ENCODE measurements around the gene MYO1F.

The MYO1F gene

DNA sequence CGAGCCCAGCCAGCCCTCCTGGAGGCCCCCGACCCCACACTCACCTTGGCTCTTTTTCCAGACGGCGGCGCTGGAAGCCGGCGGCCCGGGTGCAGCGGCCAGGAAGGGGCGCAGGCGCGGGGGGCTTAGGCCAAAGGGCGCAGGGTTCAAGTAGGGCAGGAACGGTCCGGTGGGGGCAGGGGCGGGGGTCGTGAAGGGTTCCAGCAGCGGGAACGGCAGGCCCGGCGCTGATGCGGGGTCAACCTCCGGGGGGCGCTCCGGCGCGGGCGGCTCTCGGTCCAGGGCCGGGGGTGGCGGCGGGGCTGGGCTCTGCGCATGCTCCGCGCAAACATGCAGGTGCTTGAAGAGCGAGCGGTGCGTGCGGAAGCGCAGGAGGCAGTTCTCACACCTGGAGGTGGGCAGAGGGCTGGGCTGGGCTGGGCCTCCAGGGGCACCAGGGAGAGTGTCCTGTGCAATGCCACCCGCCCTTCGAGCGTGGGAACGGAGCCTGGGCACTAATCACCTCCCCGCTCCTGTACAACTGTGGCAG is 65.6 kb downstream of the MYO1F start:
- Histone ChIP-seq H3K36me3 (replicated peaks in 1 of 2; ENCODE audit: control insufficient read depth in 2 of 2, insufficient read depth in 2 of 2, low read length in 2 of 2) (peaks cover 5 to 23% of the 10 kb centered on the region in 2 donors), H3K14ac (ENCODE audit: low read length) (peak overlapping the region; percentile 38), H3K4me2 (ENCODE audit: insufficient read depth, low read length, poor library complexity, severe bottlenecking) (no peak overlapping the region), H3K4ac (ENCODE audit: low read length) (no peak overlapping the region), H3K27ac (replicated peaks; ENCODE audit: low read length) (no peak overlapping the region), H3K9ac (ENCODE audit: low read depth, low read length, poor library complexity) (no peak overlapping the region), H2BK12ac (ENCODE audit: low read length) (no peak overlapping the region), H3K9me3 (replicated peaks in 1 of 2; ENCODE audit: control insufficient read depth in 2 of 2, insufficient read depth in 1 of 2, low read depth in 1 of 2, low read length in 2 of 2) (no peaks in the 10 kb centered on the region), H4K8ac (ENCODE audit: low read depth, low read length) (no peak overlapping the region), H2AFZ (ENCODE audit: low read length) (no peak overlapping the region), H2AK5ac (ENCODE audit: low read depth, low read length) (peak overlapping the region; percentile 63), H2BK15ac (ENCODE audit: low read length) (no peak overlapping the region), H3K18ac (ENCODE audit: low read length) (peak overlapping the region; percentile 28), H3K27me3 (ENCODE audit: control insufficient read depth in 3 of 3, insufficient read depth in 3 of 3, low read depth in 1 of 3, low read length in 3 of 3) (peaks cover 0 to 3% (median 0%) of the 10 kb centered on the region in 3 experiments), H3K23ac (ENCODE audit: low read depth, low read length, poor library complexity) (no peak overlapping the region), H3K4me3 (ENCODE audit: low read length in 2 of 2) (no peak overlapping the region), H3K79me1 (ENCODE audit: low read depth, low read length) (peaks cover 10% of the 10 kb centered on the region), H3K4me1 (ENCODE audit: control insufficient read depth in 2 of 2, insufficient read depth in 1 of 2, low read depth in 1 of 2, low read length in 2 of 2) (peaks cover 4 to 8% of the 10 kb centered on the region in 2 donors), H4K91ac (ENCODE audit: low read depth, low read length, poor library complexity) (no peak overlapping the region), H2BK120ac (ENCODE audit: low read depth, low read length) (no peak overlapping the region), H2BK5ac (ENCODE audit: low read length) (peak overlapping the region; percentile 4)
- no peak for DNase-seq (ENCODE audit: low spot score)
- no CpG with 5 or more reads among the region's 45 CpGs for WGBS, 2 donors (ENCODE audit: extremely low coverage in 2 of 2, insufficient read length in 2 of 2, insufficient replicate concordance in 1 of 2)

GRCh38 chr19:8510589-8511115 is 66.6 kb downstream of the MYO1F start:
- Histone ChIP-seq H3K36me3 (replicated peaks in 1 of 2; ENCODE audit: control insufficient read depth in 2 of 2, insufficient read depth in 2 of 2, low read length in 2 of 2) (peaks cover 5 to 23% of the 10 kb centered on the region in 2 donors), H3K18ac (ENCODE audit: low read length) (no peak overlapping the region), H2BK5ac (ENCODE audit: low read length) (no peak overlapping the region), H3K79me1 (ENCODE audit: low read depth, low read length) (peaks cover 10% of the 10 kb centered on the region), H3K4ac (ENCODE audit: low read length) (no peak overlapping the region), H2AK5ac (ENCODE audit: low read depth, low read length) (no peak overlapping the region), H2AFZ (ENCODE audit: low read length) (no peak overlapping the region), H3K23ac (ENCODE audit: low read depth, low read length, poor library complexity) (no peak overlapping the region), H4K91ac (ENCODE audit: low read depth, low read length, poor library complexity) (no peak overlapping the region), H3K9me3 (replicated peaks in 1 of 2; ENCODE audit: control insufficient read depth in 2 of 2, insufficient read depth in 1 of 2, low read depth in 1 of 2, low read length in 2 of 2) (no peaks in the 10 kb centered on the region), H3K4me1 (ENCODE audit: control insufficient read depth in 2 of 2, insufficient read depth in 1 of 2, low read depth in 1 of 2, low read length in 2 of 2) (peaks cover 9 to 12% of the 10 kb centered on the region in 2 donors), H2BK12ac (ENCODE audit: low read length) (no peak overlapping the region), H3K9ac (ENCODE audit: low read depth, low read length, poor library complexity) (no peak overlapping the region), H3K27ac (replicated peaks; ENCODE audit: low read length) (no peak overlapping the region), H3K14ac (ENCODE audit: low read length) (no peak overlapping the region), H4K8ac (ENCODE audit: low read depth, low read length) (no peak overlapping the region), H3K27me3 (ENCODE audit: control insufficient read depth in 3 of 3, insufficient read depth in 3 of 3, low read depth in 1 of 3, low read length in 3 of 3) (peaks cover 0 to 3% (median 0%) of the 10 kb centered on the region in 3 experiments), H3K4me3 (ENCODE audit: low read length in 2 of 2) (no peak overlapping the region), H2BK15ac (ENCODE audit: low read length) (peak overlapping the region; percentile 58), H2BK120ac (ENCODE audit: low read depth, low read length) (no peak overlapping the region), H3K4me2 (ENCODE audit: insufficient read depth, low read length, poor library complexity, severe bottlenecking) (no peak overlapping the region)
- no CpG with 5 or more reads among the region's 52 CpGs for WGBS, 2 donors (ENCODE audit: extremely low coverage in 2 of 2, insufficient read length in 2 of 2, insufficient replicate concordance in 1 of 2)
- DNase-seq (ENCODE audit: low spot score), result no peak

GRCh38 chr19:8506402-8506957 is 70.8 kb downstream of the MYO1F start:
- Histone ChIP-seq H3K36me3 (replicated peaks in 1 of 2; ENCODE audit: control insufficient read depth in 2 of 2, insufficient read depth in 2 of 2, low read length in 2 of 2) (peaks cover 4 to 14% of the 10 kb centered on the region in 2 donors), H2BK12ac (ENCODE audit: low read length) (no peak overlapping the region), H3K18ac (ENCODE audit: low read length) (peak overlapping the region; percentile 82), H2AK5ac (ENCODE audit: low read depth, low read length) (peak overlapping the region; percentile 64), H3K79me1 (ENCODE audit: low read depth, low read length) (peaks cover 1% of the 10 kb centered on the region), H3K27ac (replicated peaks; ENCODE audit: low read length) (peak overlapping the region; percentile 19), H3K27me3 (ENCODE audit: control insufficient read depth in 3 of 3, insufficient read depth in 3 of 3, low read depth in 1 of 3, low read length in 3 of 3) (peaks cover 0 to 3% (median 0%) of the 10 kb centered on the region in 3 experiments), H3K4me2 (ENCODE audit: insufficient read depth, low read length, poor library complexity, severe bottlenecking) (peak overlapping the region; percentile 81), H3K4me1 (ENCODE audit: control insufficient read depth in 2 of 2, insufficient read depth in 1 of 2, low read depth in 1 of 2, low read length in 2 of 2) (peaks cover 7 to 9% of the 10 kb centered on the region in 2 donors), H2BK120ac (ENCODE audit: low read depth, low read length) (no peak overlapping the region), H3K4me3 (ENCODE audit: low read length in 2 of 2) (peak overlapping the region; percentile 45 to 69), H2AFZ (ENCODE audit: low read length) (peak overlapping the region; percentile 98), H2BK5ac (ENCODE audit: low read length) (peak overlapping the region; percentile 94), H3K4ac (ENCODE audit: low read length) (no peak overlapping the region), H2BK15ac (ENCODE audit: low read length) (peak overlapping the region; percentile 53), H3K23ac (ENCODE audit: low read depth, low read length, poor library complexity) (peak overlapping the region; percentile 90), H4K91ac (ENCODE audit: low read depth, low read length, poor library complexity) (no peak overlapping the region), H3K14ac (ENCODE audit: low read length) (no peak overlapping the region), H3K9ac (ENCODE audit: low read depth, low read length, poor library complexity) (peak overlapping the region; percentile 78), H4K8ac (ENCODE audit: low read depth, low read length) (no peak overlapping the region), H3K9me3 (replicated peaks in 1 of 2; ENCODE audit: control insufficient read depth in 2 of 2, insufficient read depth in 1 of 2, low read depth in 1 of 2, low read length in 2 of 2) (no peaks in the 10 kb centered on the region)
- no CpG with 5 or more reads among the region's 18 CpGs for WGBS, 2 donors (ENCODE audit: extremely low coverage in 2 of 2, insufficient read length in 2 of 2, insufficient replicate concordance in 1 of 2)
- DNase-seq (ENCODE audit: low spot score), result no peak

DNA sequence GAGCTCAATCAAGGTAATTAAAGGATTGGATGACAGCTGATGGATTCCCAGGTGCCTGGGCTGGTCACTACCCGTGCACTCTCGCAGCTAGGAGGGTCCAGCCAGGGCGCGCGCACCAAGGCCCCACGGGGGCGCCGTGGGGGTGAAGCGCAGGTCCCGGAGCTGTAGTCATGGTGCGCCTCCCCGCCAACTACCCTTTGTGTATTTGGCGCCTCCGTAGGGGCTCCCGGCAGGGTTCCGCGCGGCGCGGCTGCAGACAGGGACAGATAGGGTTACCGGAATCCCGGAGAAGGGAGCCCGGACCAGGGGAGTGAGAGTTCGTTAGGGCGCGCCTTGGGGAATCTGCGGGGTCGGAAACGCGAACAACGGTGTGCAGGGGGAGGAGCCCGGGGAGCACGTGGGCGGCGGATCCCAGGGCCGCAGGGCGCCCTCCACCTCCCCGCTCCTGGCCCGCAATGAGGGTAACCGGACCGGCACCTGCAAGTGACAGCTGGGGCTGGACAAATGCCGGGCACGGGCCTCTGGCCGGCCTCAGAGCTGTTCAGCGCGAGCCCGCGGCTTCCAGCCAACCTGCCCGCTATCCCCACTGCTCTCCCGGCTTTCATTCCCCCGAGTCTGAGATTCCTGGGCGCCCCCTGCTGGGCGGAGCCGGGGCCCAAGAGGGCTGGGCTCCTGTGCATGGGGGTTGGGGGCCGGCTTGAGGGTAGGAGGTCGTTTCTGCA is 71.4 kb downstream of the MYO1F start:
- H4K8ac ChIP-seq (ENCODE audit: low read depth, low read length), result peak overlapping the region; percentile 65
- peak overlapping the region; percentile 73 for H2BK12ac ChIP-seq (ENCODE audit: low read length)
- WGBS, 2 donors (ENCODE audit: extremely low coverage in 2 of 2, insufficient read length in 2 of 2, insufficient replicate concordance in 1 of 2), result no CpG with 5 or more reads among the region's 56 CpGs
- DNase-seq (ENCODE audit: low spot score), result peak; percentile 83
- peak overlapping the region; percentile 61 for H2BK120ac ChIP-seq (ENCODE audit: low read depth, low read length)
- peaks cover 7 to 9% of the 10 kb centered on the region in 2 donors for H3K4me1 ChIP-seq (ENCODE audit: control insufficient read depth in 2 of 2, insufficient read depth in 1 of 2, low read depth in 1 of 2, low read length in 2 of 2)
- H2BK15ac ChIP-seq (ENCODE audit: low read length), result peak overlapping the region; percentile 53
- H2AFZ ChIP-seq (ENCODE audit: low read length), result peak overlapping the region; percentile 98
- peak overlapping the region; percentile 53 for H3K4ac ChIP-seq (ENCODE audit: low read length)
- peak overlapping the region; percentile 46 for H2AK5ac ChIP-seq (ENCODE audit: low read depth, low read length)
- peak overlapping the region; percentile 90 for H3K23ac ChIP-seq (ENCODE audit: low read depth, low read length, poor library complexity)
- peak overlapping the region; percentile 84 for H3K27ac ChIP-seq (replicated peaks; ENCODE audit: low read length)
- peak overlapping the region; percentile 81 for H3K4me2 ChIP-seq (ENCODE audit: insufficient read depth, low read length, poor library complexity, severe bottlenecking)
- peak overlapping the region; percentile 45 to 79 for H3K4me3 ChIP-seq (ENCODE audit: low read length in 2 of 2)
- H3K79me1 ChIP-seq (ENCODE audit: low read depth, low read length), result no peaks in the 10 kb centered on the region
- no peak overlapping the region for H4K91ac ChIP-seq (ENCODE audit: low read depth, low read length, poor library complexity)
- H3K18ac ChIP-seq (ENCODE audit: low read length), result peak overlapping the region; percentile 98
- H3K9me3 ChIP-seq (replicated peaks in 1 of 2; ENCODE audit: control insufficient read depth in 2 of 2, insufficient read depth in 1 of 2, low read depth in 1 of 2, low read length in 2 of 2), result no peaks in the 10 kb centered on the region
- H3K9ac ChIP-seq (ENCODE audit: low read depth, low read length, poor library complexity), result peak overlapping the region; percentile 83
- H3K27me3 ChIP-seq (ENCODE audit: control insufficient read depth in 3 of 3, insufficient read depth in 3 of 3, low read depth in 1 of 3, low read length in 3 of 3), result no peaks in the 10 kb centered on the region
- H3K36me3 ChIP-seq (replicated peaks in 1 of 2; ENCODE audit: control insufficient read depth in 2 of 2, insufficient read depth in 2 of 2, low read length in 2 of 2), result peaks cover 1 to 7% of the 10 kb centered on the region in 2 donors
- H2BK5ac ChIP-seq (ENCODE audit: low read length), result peak overlapping the region; percentile 94
- no peak overlapping the region for H3K14ac ChIP-seq (ENCODE audit: low read length)
